Right lobe of liver (tissue), 4 donors: ENCODE results near the gene SAMD9.

Experiments
- CTCF ChIP-seq, 4 donors: fragments of 200-600 bp in 3 of 4; fragments of 450-650 bp in 1 of 4; IDR thresholded peaks; one replicate each; pipeline versions ENCODE4 v1.5.1 to v1.8.0; 2016 to 2022; ENCODE audit warnings: antibody characterized with exemption in 4 of 4, mild to moderate bottlenecking in 2 of 4
- POLR2A ChIP-seq: fragments of 450-650 bp; IDR thresholded peaks from one replicate; pipeline ENCODE4 v1.6.1; 2017; ENCODE audit warnings: antibody characterized with exemption, mild to moderate bottlenecking
- donor health status: DM: no; HTN: no; CAD: no.
- donor health status: DM: no; HTN: no; CAD: no.
- donor health status: DM: no; HTN: yes; CAD: no.

- TF ChIP-seq CTCF (IDR thresholded peaks at IDR 0.05) (no peak), POLR2A (no peak)
Measured at GRCh38 chr7:93119191-93119905, 1.6 kb upstream of the SAMD9 start.
